Left lobe of liver (tissue), 2 donors: ENCODE results near the gene CDK5RAP3. TPM values are rescaled to one million over a fixed set of nuclear protein-coding genes. Genes with fewer than 3 reads are reported as not detected.
A peak's percentile ranks its signal among the peaks of the same experiment; 100 is the strongest.
"Not testable (repeated sequence)": the region's sequence is repeated elsewhere in the genome, so short reads cannot be mapped to it uniquely, and the experiment has no call there.

Experiments
- ATAC-seq: fragments of 200-7000 bp; cut with Tn5 transposase; one replicate; pipeline ENCODE4 v1.9.1; 2020; ENCODE audit warnings: mild to moderate bottlenecking, moderate library complexity
- DNase-seq: peaks from one replicate; pipeline ENCODE4 v3.0.0-alpha.2; 2020; ENCODE audit warnings: low spot score
- total RNA-seq: library from RNA; stranded (reverse); gene quantifications from one replicate; pipeline ENCODE4 v1.2.1, GENCODE V29; 2021
- donor health status: DM: no; HTN: no; CAD: no; lungs with moderate emphysema.
- donor health status: DM: no; HTN: yes; CAD: no.

CDK5RAP3 gene
- total RNA-seq, 1 donor from 2014 or later, result 107 TPM

DNA sequence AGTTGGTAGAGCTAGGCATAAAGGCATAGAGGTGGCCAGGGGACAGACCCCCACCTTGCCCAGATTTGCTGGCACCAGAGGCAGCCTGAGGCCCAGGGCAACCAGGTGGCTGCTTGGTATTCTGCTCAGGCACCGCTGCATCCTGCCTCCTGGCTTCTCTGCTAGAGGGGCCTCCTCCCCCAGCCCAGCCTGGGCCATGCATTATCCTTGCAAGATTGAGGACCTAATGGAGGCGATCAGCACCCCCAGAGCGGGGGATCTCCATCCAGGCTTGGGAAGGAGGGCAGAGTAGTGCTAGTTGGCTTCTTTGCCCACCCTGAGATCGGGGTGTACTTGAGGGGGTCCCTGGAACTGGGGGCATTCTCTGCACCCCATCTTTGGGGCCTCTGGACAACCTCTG, 23.8 kb downstream of the CDK5RAP3 start:
- no peak for DNase-seq
- ATAC-seq, result no peak

DNA sequence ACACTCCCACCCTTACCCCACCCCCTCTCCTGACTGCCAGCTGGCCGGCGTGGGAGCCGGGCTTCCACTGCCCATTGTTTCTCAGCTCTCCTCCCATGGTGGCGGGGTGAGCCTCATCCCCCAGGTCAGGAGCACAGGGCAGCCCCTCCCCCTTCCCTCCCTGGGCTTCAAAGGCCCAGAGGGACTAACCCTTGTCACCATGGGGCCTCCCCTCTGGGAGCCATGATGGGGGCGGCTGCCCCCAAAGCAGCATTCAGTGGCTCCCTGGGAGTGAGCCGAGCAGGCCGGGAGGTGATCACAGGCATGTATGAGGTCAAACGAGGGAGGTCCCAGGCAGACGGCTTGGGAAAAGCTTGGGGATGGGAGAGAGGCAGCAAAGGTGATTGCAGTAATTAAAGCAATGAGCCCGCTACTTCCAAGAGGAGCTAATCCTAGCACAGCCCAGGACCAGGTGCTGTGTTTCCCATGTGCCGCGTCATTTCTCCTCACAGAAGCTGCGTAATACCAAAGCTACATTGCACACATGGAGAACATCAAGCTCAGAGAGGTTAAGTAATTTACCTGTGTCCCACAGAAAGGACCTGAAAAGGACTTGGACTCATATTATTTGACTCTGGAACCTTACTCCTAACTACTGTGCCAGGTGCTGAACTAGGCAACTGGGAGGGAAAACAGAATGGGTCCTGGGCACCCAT, 24.5 kb downstream of the CDK5RAP3 start:
- no peak for DNase-seq
- no peak for ATAC-seq

DNA sequence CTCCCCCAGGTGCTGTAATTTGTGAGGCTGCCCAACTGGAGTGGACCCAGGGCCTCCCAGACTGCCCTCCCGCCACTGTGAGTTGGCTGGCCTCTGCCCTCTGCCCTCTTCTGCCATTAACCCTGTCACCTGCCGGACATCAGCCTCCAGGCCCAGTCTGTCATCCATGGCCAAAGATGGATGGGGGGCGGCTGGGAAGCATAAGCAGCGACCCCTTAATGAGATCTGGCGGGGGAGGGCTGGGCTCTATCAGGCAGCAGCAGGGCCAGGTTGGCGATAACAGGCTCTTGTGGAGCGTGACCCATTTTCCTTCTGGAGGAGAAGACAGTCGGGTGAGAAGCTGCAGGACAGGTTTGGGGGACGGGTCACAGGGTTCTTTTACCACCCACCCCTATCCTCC, 25.3 kb downstream of the CDK5RAP3 start:
- no peak for ATAC-seq
- no peak for DNase-seq

DNA sequence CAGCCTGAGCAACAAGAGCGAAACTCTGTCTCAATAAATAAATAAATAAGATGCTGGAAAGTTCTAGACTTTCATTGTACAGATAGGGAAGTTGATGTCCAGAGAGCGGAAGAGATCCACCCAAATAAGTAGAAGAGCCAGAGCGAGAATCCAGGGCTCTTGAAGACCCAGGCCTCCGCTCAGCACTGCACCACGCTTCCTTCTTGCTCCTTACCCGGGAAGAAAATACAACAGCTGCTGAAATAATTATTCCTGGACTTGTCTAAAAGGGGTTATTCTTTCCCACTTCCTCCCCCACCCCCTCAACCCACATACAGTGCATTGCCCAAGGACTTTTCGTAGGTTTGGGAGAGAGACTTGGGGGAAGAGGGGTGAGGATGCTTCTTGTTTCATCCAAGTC, 26.7 kb downstream of the CDK5RAP3 start:
- DNase-seq (no peak), ATAC-seq (peak; percentile 32)

DNA sequence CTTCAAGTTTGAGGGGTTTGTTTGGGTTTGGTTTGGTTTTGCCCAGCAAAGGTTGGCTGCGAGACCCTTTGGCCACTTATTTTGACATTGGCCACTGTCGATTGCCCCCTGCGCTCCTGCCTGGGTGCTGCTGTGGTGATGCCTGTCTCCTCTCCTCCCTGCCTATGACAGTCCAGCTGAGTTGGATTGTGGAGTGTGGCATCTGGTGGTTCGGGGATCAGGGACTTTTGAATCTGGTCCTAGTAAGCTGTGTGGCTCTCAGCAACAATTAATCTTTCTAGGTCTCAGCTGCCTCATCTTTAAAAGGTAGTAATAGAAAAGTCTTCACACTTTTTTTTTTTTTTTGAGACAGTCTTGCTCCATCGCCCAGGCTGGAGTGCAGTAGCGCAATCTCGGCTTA, 27.1 kb downstream of the CDK5RAP3 start:
- DNase-seq (no peak), ATAC-seq (no peak)

DNA sequence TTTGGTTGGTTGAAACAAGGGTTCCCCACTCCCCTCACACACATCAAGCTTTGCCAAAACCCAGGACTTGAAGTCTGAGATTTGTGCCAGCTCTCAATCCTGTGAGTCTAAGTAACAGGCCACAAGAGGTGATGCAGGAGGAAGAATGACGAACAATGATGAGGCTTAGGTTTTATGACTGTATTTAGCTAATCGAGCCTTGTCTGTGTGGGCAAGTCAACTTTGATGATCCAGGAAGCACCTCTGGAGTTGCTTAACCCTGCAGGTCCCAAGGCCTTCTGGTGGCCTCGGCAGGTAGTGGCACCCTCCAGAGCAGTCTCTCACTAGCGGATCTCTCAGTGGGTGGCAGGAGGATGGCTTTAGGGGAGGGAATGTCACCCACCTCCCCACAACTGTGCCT, 28.7 kb downstream of the CDK5RAP3 start:
- ATAC-seq (no peak), DNase-seq (no peak)

DNA sequence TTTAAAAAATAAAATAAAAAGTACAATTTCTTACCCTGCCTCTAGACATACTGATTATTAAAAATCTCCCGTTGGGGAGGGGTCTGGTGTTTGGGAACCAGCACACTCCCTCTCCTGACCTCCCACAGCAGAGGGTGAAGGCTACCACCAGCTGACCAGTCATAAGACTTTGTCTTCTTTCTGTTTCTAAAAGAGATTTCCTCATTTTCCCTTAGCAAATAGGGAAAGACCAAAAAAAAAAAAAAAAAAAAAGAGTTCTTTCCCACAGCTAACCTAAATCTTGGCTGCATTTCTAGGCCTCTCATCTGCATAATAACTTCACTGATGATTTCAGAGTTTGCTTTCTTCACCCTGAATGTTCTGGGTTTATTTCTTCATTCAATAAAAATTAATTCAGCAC, 30.3 kb downstream of the CDK5RAP3 start:
- ATAC-seq, result no peak
- DNase-seq, result no peak

DNA sequence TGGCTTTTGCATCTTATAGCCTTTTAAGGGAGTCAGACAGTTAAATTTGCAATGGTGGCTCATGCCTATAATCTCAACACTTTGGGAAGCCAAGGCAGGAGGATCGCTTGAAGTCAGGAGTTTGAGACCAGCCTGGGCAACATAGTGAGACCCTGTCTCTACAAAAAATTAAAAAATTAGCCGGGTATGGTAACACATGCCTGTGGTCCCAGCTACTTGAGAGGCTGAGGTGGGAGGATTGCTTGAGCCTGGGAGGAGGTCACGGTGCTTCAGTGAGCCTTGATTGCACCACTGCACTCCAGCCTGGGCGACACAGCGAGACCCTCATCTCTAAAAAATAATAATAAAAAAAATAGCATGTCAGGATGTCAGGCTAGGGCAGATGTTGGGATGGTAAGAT, 30.7 kb downstream of the CDK5RAP3 start:
- DNase-seq, ATAC-seq: not testable (repeated sequence)

DNA sequence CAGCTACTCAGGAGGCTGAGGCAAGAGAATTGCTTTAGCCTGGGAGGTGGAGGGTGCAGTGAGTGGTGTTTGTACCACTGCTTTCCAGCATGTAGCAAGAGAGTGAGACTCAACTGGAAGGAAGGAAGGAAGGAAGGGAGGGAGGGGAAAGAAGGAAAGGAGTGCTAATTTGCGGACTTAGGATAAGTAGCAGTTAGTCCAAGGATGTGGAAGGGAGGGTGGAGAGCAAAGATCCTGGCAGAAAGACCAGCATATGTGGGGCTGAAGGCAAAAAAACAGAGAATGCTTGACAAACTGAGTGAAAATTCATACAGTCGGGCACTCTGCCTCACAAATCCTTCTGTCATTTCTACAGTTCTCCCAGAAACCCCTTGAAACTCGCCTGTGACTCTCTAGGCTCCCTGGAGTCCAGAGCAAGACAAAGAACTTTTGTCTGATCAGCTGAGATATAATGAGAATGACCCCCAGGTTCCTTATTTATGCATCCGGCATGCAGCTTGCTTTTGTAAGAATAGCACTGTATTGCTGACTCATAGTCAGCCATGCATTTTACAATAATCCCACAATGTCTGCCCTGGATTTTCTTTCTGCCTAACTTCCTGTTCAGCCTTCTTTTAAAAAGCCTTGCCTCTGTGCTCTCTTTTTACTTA, 31.5 kb downstream of the CDK5RAP3 start:
- no peak for DNase-seq
- peak; percentile 50 for ATAC-seq

DNA sequence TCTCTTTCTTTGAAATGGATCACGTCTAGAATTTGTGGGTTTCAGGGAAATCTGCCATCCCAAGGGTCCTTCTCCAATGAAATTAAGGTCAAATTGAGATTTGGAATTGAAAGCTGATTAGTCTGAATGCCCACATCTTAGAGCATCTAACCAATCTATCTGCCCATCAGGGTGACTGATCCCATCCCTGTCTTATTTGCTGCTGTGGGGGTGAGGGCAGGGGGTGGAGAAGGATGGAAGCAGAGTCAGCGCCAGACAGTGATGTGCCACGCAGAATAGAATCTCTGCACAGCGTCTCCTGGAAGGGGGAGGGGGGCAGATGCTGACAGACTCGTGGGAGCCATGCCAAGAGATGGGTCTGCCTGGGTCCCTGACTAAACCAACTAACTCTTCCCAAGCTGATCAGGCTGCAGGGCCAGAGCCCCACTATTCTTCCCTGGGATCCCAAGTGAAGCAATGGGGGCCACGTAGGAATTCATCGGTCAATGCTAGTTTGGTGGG, 32.1 kb downstream of the CDK5RAP3 start:
- ATAC-seq, result no peak

DNA sequence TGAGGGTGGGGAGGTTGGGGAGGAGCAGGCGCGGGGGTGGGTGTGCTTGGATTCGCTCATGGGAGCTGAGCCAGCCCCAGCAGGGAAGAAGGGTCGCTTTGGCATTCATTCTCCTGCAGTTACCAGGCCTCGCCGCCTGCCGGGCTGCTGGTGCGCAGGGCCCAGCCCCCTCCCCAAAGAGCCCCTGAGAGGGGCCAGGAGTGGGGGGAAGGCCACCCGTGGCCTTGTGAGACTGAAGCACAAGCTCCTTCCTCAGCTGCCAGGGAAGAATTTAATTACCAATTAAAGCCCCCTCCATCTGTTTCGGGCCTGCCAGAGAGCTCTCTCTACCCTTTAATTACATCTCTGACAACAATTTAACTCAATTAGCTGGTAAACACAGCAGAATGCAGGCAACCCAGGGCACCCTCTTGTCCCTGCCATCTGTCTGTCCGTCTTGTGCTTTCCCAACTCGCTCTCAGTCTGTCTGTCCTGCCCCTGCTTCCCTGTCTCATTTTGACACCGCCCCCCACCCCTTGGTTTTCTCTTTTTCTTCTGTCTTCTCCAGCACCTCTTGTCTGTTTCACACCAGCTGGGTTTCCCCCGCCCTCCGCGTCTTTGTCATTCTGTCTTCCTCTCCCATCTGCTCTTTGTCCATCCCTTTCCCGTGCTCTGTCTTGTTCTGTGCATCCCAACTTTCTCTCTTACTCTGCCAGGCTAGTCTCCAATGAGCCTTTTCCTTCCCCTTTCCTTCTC, 32.7 kb downstream of the CDK5RAP3 start:
- no peak for DNase-seq

More for the DNA sequence above, 32.1 kb downstream of the CDK5RAP3 start:
- DNase-seq, result no peak

DNA sequence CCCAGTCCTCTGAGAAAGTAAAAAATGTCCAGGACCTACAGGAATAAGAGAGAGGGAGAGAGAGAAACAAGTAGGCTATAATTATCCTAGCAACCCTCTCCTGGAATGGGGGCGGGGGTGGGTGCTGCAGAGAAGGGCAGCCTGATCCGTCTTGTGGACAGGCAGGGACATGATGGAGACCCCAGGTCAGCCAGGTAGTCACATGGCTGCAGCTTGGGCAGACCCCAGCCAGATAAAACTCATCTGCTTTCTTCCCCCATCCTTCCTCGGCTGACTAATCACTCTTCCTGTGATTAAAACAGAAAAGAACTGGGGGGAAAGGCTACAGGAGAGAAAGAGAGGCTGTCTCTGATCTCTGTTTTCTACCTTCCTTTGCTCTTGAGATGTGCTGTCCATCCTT, 34.1 kb downstream of the CDK5RAP3 start:
- ATAC-seq (no peak), DNase-seq (no peak)

More for the DNA sequence above, 32.7 kb downstream of the CDK5RAP3 start:
- no peak for ATAC-seq

DNA sequence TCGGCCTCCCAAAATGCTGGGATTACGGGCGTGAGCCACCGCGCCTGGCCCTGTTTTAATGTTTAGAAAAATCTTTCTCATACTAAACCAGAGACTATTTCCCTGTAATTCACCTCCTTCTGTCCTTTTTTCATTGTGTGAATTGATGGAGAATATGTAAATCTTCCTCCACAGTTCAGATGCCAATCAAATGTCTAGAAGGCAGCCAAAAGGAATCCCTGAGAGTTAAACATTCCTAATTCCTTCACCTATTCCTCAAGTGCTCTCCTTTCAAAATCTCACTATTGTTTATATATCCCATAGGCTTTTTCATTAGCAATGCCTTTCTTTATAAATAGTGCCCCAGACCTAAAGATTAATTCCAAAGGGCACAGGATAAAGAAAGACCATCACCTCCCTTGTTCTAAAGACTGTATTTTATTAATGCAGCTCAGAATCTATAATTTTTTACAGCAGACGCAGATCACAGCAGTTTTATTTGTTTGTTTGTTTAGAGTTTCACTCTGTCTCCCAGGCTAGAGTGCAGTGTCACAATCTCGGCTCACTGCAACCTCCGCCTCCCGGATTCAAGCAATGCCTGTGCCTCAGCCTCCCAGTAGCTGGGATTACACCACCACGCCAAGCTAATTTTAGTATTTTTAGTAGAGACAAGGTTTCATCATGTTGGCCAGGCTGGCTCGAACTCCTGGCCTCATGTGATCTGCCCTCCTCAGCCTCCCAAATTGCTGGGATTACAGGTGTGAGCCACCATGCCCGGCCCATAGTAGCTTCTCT, 36.2 kb downstream of the CDK5RAP3 start:
- no peak for DNase-seq
- no peak for ATAC-seq

DNA sequence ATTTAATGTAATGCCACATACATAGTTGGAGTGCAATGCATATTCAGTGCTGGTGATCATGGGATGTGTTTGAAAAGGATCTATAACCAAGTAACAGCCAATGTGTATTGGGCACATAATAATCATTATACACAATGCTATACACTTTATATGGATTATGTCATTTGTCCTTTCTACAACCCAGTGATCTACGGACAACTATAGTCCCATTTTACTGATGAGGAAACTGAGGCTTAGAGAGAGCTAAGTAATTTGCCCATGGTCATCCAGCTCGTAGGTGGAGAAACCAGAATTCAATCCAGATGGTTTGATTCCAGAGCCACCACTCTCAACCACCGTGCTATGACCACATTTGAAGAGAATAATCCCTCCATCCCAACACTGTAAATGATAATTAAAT, 39.3 kb downstream of the CDK5RAP3 start:
- ATAC-seq, result no peak

DNA sequence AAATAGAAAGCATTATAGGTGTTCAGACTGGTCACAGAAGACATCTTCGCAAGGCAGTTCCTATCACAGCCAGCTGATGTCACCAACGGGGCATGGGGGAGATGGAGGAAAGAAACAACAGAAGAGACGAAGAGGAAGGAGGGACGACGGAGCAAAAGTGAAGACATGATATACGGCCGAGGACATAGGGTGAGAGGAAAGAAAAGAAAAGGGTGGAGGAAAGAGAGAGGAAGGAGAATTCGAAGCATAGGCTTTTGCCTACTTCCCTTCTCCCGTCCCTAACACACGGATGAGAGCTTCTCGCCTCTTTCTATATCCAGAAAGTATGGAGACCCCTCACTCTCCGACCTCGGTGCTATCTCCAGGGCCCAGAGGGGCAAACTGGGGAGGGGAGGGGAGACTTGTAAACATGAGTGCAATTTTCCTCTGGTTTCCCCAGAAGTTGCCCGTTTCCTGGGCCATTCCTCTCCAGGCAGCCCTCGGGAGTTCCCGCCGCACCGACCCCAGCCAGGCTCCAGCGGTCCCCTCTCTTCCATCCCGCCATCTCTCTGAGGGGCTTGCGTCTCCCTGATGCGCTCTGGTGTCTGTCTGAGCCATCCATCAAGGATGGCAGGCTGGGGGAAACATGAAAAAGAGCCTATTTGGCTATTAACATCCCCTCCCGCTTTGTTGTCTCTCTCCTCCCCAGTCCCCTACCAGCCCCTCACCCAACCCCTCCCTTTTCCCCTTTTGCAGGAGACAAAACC, 40.7 kb downstream of the CDK5RAP3 start:
- DNase-seq, result no peak
- ATAC-seq, result peak; percentile 74

More for the DNA sequence above, 39.3 kb downstream of the CDK5RAP3 start:
- no peak for DNase-seq

DNA sequence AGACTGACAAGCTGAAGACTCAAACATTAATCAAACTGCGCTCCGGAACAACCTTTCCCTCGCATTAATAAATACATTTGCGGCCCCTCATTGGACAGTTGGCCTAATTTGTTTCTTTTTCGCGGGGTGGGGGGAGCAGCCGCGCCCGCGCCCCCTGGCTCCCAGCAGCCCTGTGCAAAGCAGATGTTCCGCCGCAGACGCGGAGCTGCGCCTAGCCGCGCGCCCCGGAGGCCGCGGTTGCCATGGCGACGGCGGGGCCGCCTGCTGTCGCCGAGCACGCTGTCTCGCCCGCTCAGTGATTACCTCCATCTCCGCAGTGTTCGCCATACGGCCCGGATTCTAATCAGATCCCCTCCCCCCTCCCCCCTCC, 41.2 kb downstream of the CDK5RAP3 start:
- ATAC-seq (peak; percentile 39), DNase-seq (no peak)

DNA sequence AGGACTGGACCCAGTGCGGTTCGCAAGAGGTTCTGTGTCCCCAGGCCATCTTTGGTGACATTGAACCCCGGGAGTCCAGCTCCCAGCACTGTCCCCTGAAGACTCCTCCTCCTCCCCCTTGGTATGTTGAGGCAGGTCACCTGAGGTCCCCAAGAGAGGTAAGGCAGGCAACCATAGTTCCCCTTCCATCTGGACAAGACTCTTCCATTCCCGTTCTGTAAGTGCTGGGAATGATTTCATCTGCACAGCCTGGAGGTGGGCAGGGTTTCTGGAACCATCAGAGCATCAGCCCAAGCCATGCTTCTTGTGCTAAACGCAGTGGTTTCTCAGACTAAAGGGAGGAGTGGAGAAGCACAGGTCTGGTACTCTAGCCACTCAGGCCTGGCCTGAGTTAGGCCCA, 41.7 kb downstream of the CDK5RAP3 start:
- ATAC-seq (no peak), DNase-seq (no peak)

DNA sequence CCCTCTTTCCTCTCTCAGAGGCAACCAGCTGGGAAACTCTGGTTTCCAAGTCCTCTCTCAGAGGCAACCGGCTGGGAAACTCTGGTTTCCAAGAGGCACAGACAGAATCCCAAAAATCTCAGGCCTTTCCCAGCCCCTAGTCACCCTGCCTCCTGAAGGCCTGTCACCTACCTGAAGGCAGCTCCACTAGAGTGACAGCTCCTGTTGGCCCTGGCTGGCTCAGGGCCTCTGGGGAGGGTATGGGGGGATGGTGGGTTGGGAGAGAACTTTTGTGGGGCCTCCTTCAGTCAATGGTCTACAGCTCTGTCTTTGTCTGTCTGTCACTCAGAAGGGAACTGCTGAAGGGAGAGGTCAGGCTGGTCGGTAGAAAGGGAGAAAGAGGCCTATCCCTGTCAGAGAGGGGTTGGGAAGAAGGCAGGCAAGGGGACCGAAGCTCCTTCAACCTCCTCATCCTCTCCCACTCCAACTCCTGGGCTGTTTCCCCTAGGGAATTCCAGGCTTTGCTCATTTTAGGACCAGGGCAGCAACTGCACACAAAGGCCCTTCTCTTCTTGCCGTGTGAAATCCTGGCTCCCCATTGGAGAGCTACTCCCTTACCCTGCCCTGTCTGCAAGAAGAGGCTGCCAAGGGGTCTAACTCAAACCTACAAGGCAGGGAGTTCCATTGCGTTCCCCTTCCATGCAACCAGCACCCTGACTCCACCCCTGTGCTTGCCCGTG, 43.1 kb downstream of the CDK5RAP3 start:
- ATAC-seq (no peak), DNase-seq (no peak)

DNA sequence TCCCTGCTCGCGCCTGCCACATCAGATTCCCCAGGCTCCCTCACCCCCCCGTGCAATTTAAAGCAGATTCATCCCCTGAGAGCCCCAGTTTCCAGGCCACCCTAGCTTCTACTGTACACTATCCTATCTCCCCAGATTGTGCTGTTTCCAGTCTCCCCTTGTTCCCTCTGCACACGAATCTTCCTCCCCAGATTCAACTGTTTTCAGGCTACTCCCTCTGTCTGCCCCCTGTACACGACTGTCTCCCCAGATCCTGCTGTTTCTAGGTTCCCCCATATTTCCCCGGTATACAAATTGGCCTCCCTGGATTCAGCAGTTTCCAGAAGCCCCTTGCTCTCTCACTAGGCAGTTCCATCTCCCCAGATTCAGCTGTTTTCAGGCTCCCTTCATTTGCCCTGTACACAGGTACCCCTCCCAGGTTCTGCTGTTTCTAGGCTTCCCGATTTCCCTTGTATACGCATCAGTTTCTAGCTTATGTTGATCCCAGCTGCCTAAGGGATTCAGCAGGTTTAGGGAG, 43.7 kb downstream of the CDK5RAP3 start:
- ATAC-seq, result no peak
- DNase-seq, result no peak
